IMR-90 (cell line): ENCODE measurements around the gene SYDE2. TPM values are rescaled to one million over a fixed set of nuclear protein-coding genes. Genes with fewer than 3 reads are reported as not detected.

Experiments
- ATAC-seq: fragments of 200-7000 bp; cut with Tn5 transposase; 2 replicates; pipeline ENCODE4 v1.9.1; 2020; ENCODE audit warnings: low read depth, mild to moderate bottlenecking, moderate library complexity
- BruUV-seq: library from RNA; stranded (reverse); fragments of 400-500 nt; replicated peaks from 2 replicates; lab custom pipeline; 2021; lab: Mats Ljungman, UMichigan
- CTCF ChIA-PET: fragments of 300-600 bp; formaldehyde crosslinking; extraction: SDS; loops from one replicate; lab custom pipeline; 2021; ENCODE audit warnings: antibody characterized with exemption; lab: Yijun Ruan, JAX
- POLR2A ChIA-PET: fragments of 300-600 bp; sonication (Branson Sonifier 250); formaldehyde crosslinking; loops from one replicate; lab custom pipeline; 2022; ENCODE audit warnings: antibody characterized with exemption; ENCODE audit not compliant: unreplicated experiment; lab: Charles Lee
- DNase-seq: peaks from one replicate; pipeline ENCODE4 v3.0.0; 2013
- H2AFZ ChIP-seq: replicated peaks from 2 replicates; pipeline ENCODE3; 2013; ENCODE audit warnings: low read length, mild to moderate bottlenecking; ENCODE audit not compliant: poor library complexity
- H2AK5ac ChIP-seq: 2 replicates; pipeline ENCODE4 v1.6.1; 2013; ENCODE audit warnings: low read depth, low read length, inconsistent platforms
- H2AK9ac ChIP-seq: replicated peaks from 2 replicates; pipeline ENCODE3; 2013; ENCODE audit warnings: mild to moderate bottlenecking, low read depth, low read length, moderate library complexity; ENCODE audit not compliant: poor library complexity
- H2BK120ac ChIP-seq: 2 replicates; pipeline ENCODE4 v1.6.1; 2013; ENCODE audit warnings: low read depth, low read length, inconsistent platforms
- H2BK15ac ChIP-seq: 3 replicates; pipeline ENCODE4 v1.6.1; 2013; ENCODE audit warnings: low read depth, low read length, inconsistent platforms
- H2BK20ac ChIP-seq: 2 replicates; pipeline ENCODE4 v1.6.1; 2013; ENCODE audit warnings: low read depth, mild to moderate bottlenecking, inconsistent platforms, low read length, moderate library complexity
- H2BK5ac ChIP-seq: 2 replicates; pipeline ENCODE4 v1.6.1; 2013; ENCODE audit warnings: mild to moderate bottlenecking, low read depth, low read length, inconsistent platforms; ENCODE audit not compliant: poor library complexity, severe bottlenecking
- H3K14ac ChIP-seq: replicated peaks from 2 replicates; pipeline ENCODE4 v1.6.1; 2013; ENCODE audit warnings: low read depth, low read length, inconsistent platforms
- H3K18ac ChIP-seq: 2 replicates; pipeline ENCODE4 v1.6.1; 2013; ENCODE audit warnings: low read depth, low read length, control low read depth
- H3K23ac ChIP-seq: 2 replicates; pipeline ENCODE4 v1.6.1; 2013; ENCODE audit warnings: low read depth, low read length, inconsistent platforms
- H3K27ac ChIP-seq: 2 replicates; pipeline ENCODE4 v1.5.1; 2013; ENCODE audit warnings: mild to moderate bottlenecking, control low read depth, low read length; ENCODE audit not compliant: insufficient read depth
- H3K27me3 ChIP-seq: 2 replicates; pipeline ENCODE4 v1.6.1; 2013; ENCODE audit warnings: low read length; ENCODE audit not compliant: control insufficient read depth, insufficient read depth
- H3K36me3 ChIP-seq: 2 replicates; pipeline ENCODE4 v1.6.1; 2013; ENCODE audit warnings: low read length, mixed read lengths; ENCODE audit not compliant: control insufficient read depth, insufficient read depth
- H3K4ac ChIP-seq: 2 replicates; pipeline ENCODE4 v1.6.1; 2013; ENCODE audit warnings: low read depth, low read length, inconsistent platforms
- H3K4me1 ChIP-seq: 2 replicates; pipeline ENCODE4 v1.6.1; 2013; ENCODE audit warnings: low read length, mixed read lengths; ENCODE audit not compliant: control insufficient read depth, insufficient read depth
- H3K4me2 ChIP-seq: 2 replicates; pipeline ENCODE4 v1.6.1; 2013; ENCODE audit warnings: low read depth, mild to moderate bottlenecking, control low read depth, low read length, moderate library complexity
- H3K4me3 ChIP-seq: 2 replicates; pipeline ENCODE4 v1.5.1; 2013; ENCODE audit warnings: low read depth, mild to moderate bottlenecking, control low read depth, low read length, moderate library complexity; ENCODE audit not compliant: insufficient read depth
- H3K56ac ChIP-seq: 2 replicates; pipeline ENCODE4 v1.6.1; 2013; ENCODE audit warnings: low read length, inconsistent platforms; ENCODE audit not compliant: insufficient read depth; ENCODE audit errors: extremely low read depth
- H3K79me1 ChIP-seq, 2 experiments: 2 replicates each; pipeline ENCODE4 v1.6.1; 2013; ENCODE audit warnings: low read length in 2 of 2, inconsistent platforms in 1 of 2, low read depth in 1 of 2
- H3K9ac ChIP-seq: 2 replicates; pipeline ENCODE4 v1.6.1; 2013; ENCODE audit warnings: low read depth, low read length, control low read depth
- H3K9me1 ChIP-seq: 2 replicates; pipeline ENCODE4 v1.6.1; 2013; ENCODE audit warnings: low read length, inconsistent platforms; ENCODE audit not compliant: insufficient read depth
- H3K9me3 ChIP-seq: 2 replicates; pipeline ENCODE4 v1.6.1; 2013; ENCODE audit warnings: low read length; ENCODE audit not compliant: control insufficient read depth, insufficient read depth
- H4K20me1 ChIP-seq: 2 replicates; pipeline ENCODE4 v1.6.1; 2013; ENCODE audit warnings: low read length, inconsistent platforms; ENCODE audit not compliant: insufficient read depth
- H4K5ac ChIP-seq: 2 replicates; pipeline ENCODE4 v1.6.1; 2013; ENCODE audit warnings: mild to moderate bottlenecking, low read depth, low read length, control low read depth
- H4K8ac ChIP-seq, 2 experiments: 2 replicates each; pipeline ENCODE4 v1.6.1; 2013; ENCODE audit warnings: low read depth in 2 of 2, low read length in 2 of 2, control low read depth in 1 of 2, inconsistent platforms in 1 of 2
- H4K91ac ChIP-seq: 2 replicates; pipeline ENCODE4 v1.6.1; 2013; ENCODE audit warnings: low read depth, low read length, inconsistent platforms; ENCODE audit not compliant: insufficient read depth
- RAD21 ChIP-seq: IDR thresholded peaks from 2 replicates; pipeline ENCODE4 v1.6.1; 2012; ENCODE audit warnings: low read length, improper control_type of control experiment
- SMC3 ChIP-seq: fragments of 150-350 bp; IDR thresholded peaks from 2 replicates; pipeline ENCODE4 v1.6.1; 2016; ENCODE audit warnings: low read depth, mild to moderate bottlenecking, antibody characterized with exemption, low read length, moderate library complexity
- WGBS, 2 experiments: methylation state at CpG; one replicate each; pipeline versions ENCODE4 v1.1.5 to v1.1.7; 2013; ENCODE audit warnings: missing lambda C conversion rate in 2 of 2; ENCODE audit not compliant: insufficient read length in 1 of 2; ENCODE audit errors: extremely low coverage in 2 of 2; 5-methylcytosine and 5-hydroxymethylcytosine counted together
- dilution Hi-C: fragments of 300-500 bp; cut with HindIII; formaldehyde crosslinking; loops from one replicate; pipeline ENCODE4 v1.14.3; 2018; ENCODE audit warnings: low sequenced_read_pairs; ENCODE audit not compliant: unreplicated experiment
- in situ Hi-C: fragments of 300-500 bp; cut with MboI; formaldehyde crosslinking; loops from 3 replicates; pipeline ENCODE4 v1.14.3; 2019; ENCODE audit warnings: low sequenced_read_pairs, inconsistent platforms, mixed read lengths
- intact Hi-C: fragments of 100-400 bp; cut with micrococcal nuclease; formaldehyde crosslinking; loops from 2 replicates; pipeline ENCODE4 v1.10.0; 2022
- polyA plus RNA-seq, 3 experiments: library from polyadenylated mRNA; depleted of rRNA; stranded (reverse); fragments of >200 nt; gene quantifications; 2 replicates each; pipeline ENCODE4 v1.2.3, GENCODE V29; 2012; ENCODE audit warnings: low replicate concordance in 1 of 3
- total RNA-seq: library from RNA; depleted of rRNA; stranded (reverse); fragments of >200 nt; gene quantifications from 2 replicates; pipeline ENCODE4 v1.2.3, GENCODE V29; 2012
- TF ChIP-seq, protein P1 (sequence below): fragments of 150-350 bp; IDR thresholded peaks from 2 replicates; pipeline ENCODE4 v1.6.1; 2016; ENCODE audit warnings: low read depth, mild to moderate bottlenecking, low read length, moderate library complexity, borderline replicate concordance

The SYDE2 gene
- total and polyA plus RNA-seq, 2 of the 4 experiments (the other 2 are of a cell fraction), result 1.8 to 10.0 TPM

DNA sequence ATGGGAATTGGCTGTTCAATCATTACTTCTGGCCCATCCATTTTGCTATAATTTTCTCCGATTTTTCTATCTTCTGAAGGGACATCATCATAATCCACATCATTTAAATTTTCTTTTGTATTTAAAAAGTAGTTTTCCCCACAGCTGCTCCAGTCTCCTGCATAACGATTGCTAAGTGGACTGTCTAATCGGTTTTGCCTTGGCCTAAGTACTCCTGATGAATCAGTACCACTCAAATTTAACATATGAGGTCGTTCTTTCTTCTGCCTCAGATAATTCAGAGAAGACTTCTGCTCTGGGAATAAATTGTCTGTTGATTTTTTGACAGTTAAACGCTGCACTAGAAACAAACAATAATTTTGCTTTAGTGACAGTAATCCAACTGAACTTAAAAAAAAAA is 41.9 kb downstream of the SYDE2 start:
- Histone ChIP-seq H2BK120ac (no peak overlapping the region), H4K8ac (no peak overlapping the region), H3K9ac (no peak overlapping the region), H2BK5ac (no peak overlapping the region), H2AFZ (no peak overlapping the region), H3K4me1 (no peaks in the 10 kb centered on the region), H2BK20ac (no peak overlapping the region), H3K79me1 (no peaks in the 10 kb centered on the region; a peak in 1 of 4 replicates), H3K23ac (no peak overlapping the region), H3K4ac (no peak overlapping the region), H3K36me3 (0 out of 2 replicates have a peak, but pooled peaks cover 2% of the 10 kb centered on the region), H2BK15ac (no peak overlapping the region), H2AK5ac (no peak overlapping the region), H3K4me3 (no peak overlapping the region), H3K9me3 (no peaks in the 10 kb centered on the region), H4K20me1 (no peaks in the 10 kb centered on the region), H3K14ac (no peak overlapping the region), H3K56ac (no peak overlapping the region), H4K5ac (no peak overlapping the region), H2AK9ac (no peak overlapping the region), H3K27ac (no peak overlapping the region), H4K91ac (no peak overlapping the region), H3K9me1 (no peaks in the 10 kb centered on the region), H3K18ac (no peak overlapping the region), H3K27me3 (no peaks in the 10 kb centered on the region), H3K4me2 (no peak overlapping the region)
- no TSS peak for BruUV-seq
- ATAC-seq (no peak), DNase-seq (no peak)
- ChIA-PET CTCF (interaction anchor here (0.6 to 1.0 kb wide), 2 partner anchors 25 to 214 kb away, joined by 3 read pairs; no protein-coding TSS in a partner anchor), POLR2A (no interaction called here)
- no CpG with 5 or more reads among the region's 5 CpGs for WGBS, 2 experiments
- intact Hi-C loops, result loop anchor here (5.0 kb wide), 1 partner anchor 33 kb away; no protein-coding TSS in a partner anchor
- dilution Hi-C loops, result no loop called here
- TF ChIP-seq RAD21, result no peak
- TF ChIP-seq, protein P1, sequence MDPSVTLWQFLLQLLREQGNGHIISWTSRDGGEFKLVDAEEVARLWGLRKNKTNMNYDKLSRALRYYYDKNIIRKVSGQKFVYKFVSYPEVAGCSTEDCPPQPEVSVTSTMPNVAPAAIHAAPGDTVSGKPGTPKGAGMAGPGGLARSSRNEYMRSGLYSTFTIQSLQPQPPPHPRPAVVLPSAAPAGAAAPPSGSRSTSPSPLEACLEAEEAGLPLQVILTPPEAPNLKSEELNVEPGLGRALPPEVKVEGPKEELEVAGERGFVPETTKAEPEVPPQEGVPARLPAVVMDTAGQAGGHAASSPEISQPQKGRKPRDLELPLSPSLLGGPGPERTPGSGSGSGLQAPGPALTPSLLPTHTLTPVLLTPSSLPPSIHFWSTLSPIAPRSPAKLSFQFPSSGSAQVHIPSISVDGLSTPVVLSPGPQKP, result no peak
- TF ChIP-seq SMC3, result no peak
- in situ Hi-C loops, result no loop called here
